ENCODE measurements around the gene STAT3.

- TF ChIP-seq POLR2A (IDR thresholded peaks at IDR 0.05; ENCODE audit: insufficient read depth in 1 of 2, low read depth in 2 of 2, low read length in 2 of 2) (no peak), NONO (IDR thresholded peaks at IDR 0.05) (no peak), NONO (CRISPR knock-in tag; conservative IDR thresholded peaks at IDR 0.05) (no peak), E2F1 (CRISPR knock-in tag; IDR thresholded peaks at IDR 0.05) (no peak), JUND (CRISPR knock-in tag; IDR thresholded peaks at IDR 0.05) (no peak), ZNF639 (CRISPR knock-in tag; conservative IDR thresholded peaks at IDR 0.05) (no peak)
Observed at GRCh38 chr17:42348104-42348503, 40.1 kb downstream of the STAT3 start.
